PC-9 (cell line): Measurements from ENCODE around the gene TMEM161B. TPM values are rescaled to one million over a fixed set of nuclear protein-coding genes. Genes with fewer than 3 reads are reported as not detected.

Experiments
- Bru-seq: library from RNA; stranded (reverse); fragments of 400-500 nt; gene quantifications from one replicate; lab custom pipeline; 2021; lab: Mats Ljungman, UMichigan
- BruChase-seq, 2 experiments: library from RNA; stranded (reverse); fragments of 400-500 nt; gene quantifications; one replicate each; lab custom pipeline; 2021; lab: Mats Ljungman, UMichigan
- BruUV-seq: library from RNA; stranded (reverse); fragments of 400-500 nt; replicated peaks from 2 replicates; lab custom pipeline; 2021; lab: Mats Ljungman, UMichigan
- CTCF ChIA-PET: fragments of 300-600 bp; sonication (Branson Sonifier 250); formaldehyde crosslinking; loops from one replicate; lab custom pipeline; 2022; ENCODE audit warnings: antibody characterized with exemption; lab: Charles Lee
- POLR2A ChIA-PET: fragments of 300-600 bp; sonication (Branson Sonifier 250); formaldehyde crosslinking; loops from one replicate; lab custom pipeline; 2022; ENCODE audit warnings: antibody characterized with exemption; ENCODE audit not compliant: unreplicated experiment; lab: Charles Lee
- DNase-seq, 2 experiments: peaks; one replicate each; pipeline versions ENCODE4 v3.0.0 to v3.0.0-alpha.2; 2015 to 2022; ENCODE audit warnings: mixed read lengths in 1 of 2
- H2AFZ ChIP-seq: fragments of 200-600 bp; sonication (generic); 2 replicates; pipeline ENCODE4 v1.8.1; 2017; ENCODE audit warnings: antibody characterized with exemption
- H3F3A ChIP-seq: fragments of 200-600 bp; sonication (generic); 2 replicates; pipeline ENCODE4 v1.8.1; 2017; ENCODE audit warnings: antibody characterized with exemption, mild to moderate bottlenecking, low read depth; ENCODE audit not compliant: insufficient read depth
- H3K27ac ChIP-seq: fragments of 200-600 bp; sonication (generic); 2 replicates; pipeline ENCODE4 v1.6.1; 2016; ENCODE audit warnings: mixed run types
- H3K27me3 ChIP-seq: fragments of 200-600 bp; sonication (generic); 2 replicates; pipeline ENCODE4 v1.6.1; 2016; ENCODE audit warnings: low read depth, mixed run types; ENCODE audit not compliant: insufficient read depth
- H3K36me3 ChIP-seq: fragments of 200-600 bp; sonication (generic); 2 replicates; pipeline ENCODE4 v1.6.1; 2016; ENCODE audit warnings: low read depth, mixed run types
- H3K4me1 ChIP-seq: fragments of 200-600 bp; sonication (generic); replicated peaks from 2 replicates; pipeline ENCODE4 v1.6.1; 2016; ENCODE audit warnings: mixed run types; ENCODE audit not compliant: insufficient read depth
- H3K4me2 ChIP-seq: fragments of 200-600 bp; sonication (generic); 2 replicates; pipeline ENCODE4 v1.6.1; 2017; ENCODE audit warnings: mixed run types
- H3K4me3 ChIP-seq: fragments of 200-600 bp; sonication (generic); 2 replicates; pipeline ENCODE4 v1.6.1; 2016; ENCODE audit warnings: mixed run types
- H3K79me2 ChIP-seq: fragments of 200-600 bp; sonication (generic); 2 replicates; pipeline ENCODE4 v1.6.1; 2017; ENCODE audit warnings: low read depth, mixed run types
- H3K9me2 ChIP-seq: fragments of 200-600 bp; sonication (generic); 2 replicates; pipeline ENCODE4 v1.8.1; 2017; ENCODE audit warnings: mild to moderate bottlenecking; ENCODE audit not compliant: insufficient read depth
- H3K9me3 ChIP-seq: fragments of 200-600 bp; sonication (generic); 2 replicates; pipeline ENCODE4 v1.8.1; 2016; ENCODE audit warnings: low read depth; ENCODE audit not compliant: insufficient read depth
- H4K20me1 ChIP-seq: fragments of 200-600 bp; sonication (generic); 2 replicates; pipeline ENCODE4 v1.8.1; 2017; ENCODE audit not compliant: insufficient read depth
- EZH2 ChIP-seq: fragments of 200-600 bp; sonication (generic); IDR thresholded peaks from 2 replicates; pipeline ENCODE4 v1.8.0; 2017; ENCODE audit warnings: antibody characterized with exemption, low read depth
- intact Hi-C: fragments of 100-400 bp; cut with micrococcal nuclease; formaldehyde crosslinking; loops from one replicate; pipeline ENCODE4 v1.10.0; 2022; ENCODE audit not compliant: unreplicated experiment
- long read RNA-seq: library from polyadenylated mRNA; stranded (forward); transcript quantifications from one replicate; pipeline ENCODE4 v2.0.0, GENCODE V29; 2022
- total RNA-seq: library from RNA; stranded (reverse); gene quantifications from 2 replicates; pipeline ENCODE4 v1.2.3, GENCODE V29; 2021
- TF ChIP-seq, protein P1 (sequence below): fragments of 200-600 bp; sonication (generic); conservative IDR thresholded peaks from 2 replicates; pipeline ENCODE4 v1.6.1; 2017; ENCODE audit warnings: mixed run types, antibody characterized with exemption, mild to moderate bottlenecking, moderate library complexity

TMEM161B gene
- total RNA-seq (17.3 and 24.8 TPM in 2 replicates), Bru-seq, nascent RNA (percentile 89 among the genes with signal in this experiment), BruChase-seq, experiment 1, labeled RNA remaining after a 2-hour chase (percentile 88 among the genes with signal in this experiment), BruChase-seq, experiment 2, labeled RNA remaining after a 6-hour chase (percentile 68 among the genes with signal in this experiment)
- long read RNA-seq, transcript TMEM161B-201 (12 exons, 2,594 nt), result major isoform, 19 of 42 reads
- long read RNA-seq, partial matches to known transcripts, result 4 of 42 reads
- long read RNA-seq, other reads (novel, unspliced or antisense), result 18 of 42 reads

DNA sequence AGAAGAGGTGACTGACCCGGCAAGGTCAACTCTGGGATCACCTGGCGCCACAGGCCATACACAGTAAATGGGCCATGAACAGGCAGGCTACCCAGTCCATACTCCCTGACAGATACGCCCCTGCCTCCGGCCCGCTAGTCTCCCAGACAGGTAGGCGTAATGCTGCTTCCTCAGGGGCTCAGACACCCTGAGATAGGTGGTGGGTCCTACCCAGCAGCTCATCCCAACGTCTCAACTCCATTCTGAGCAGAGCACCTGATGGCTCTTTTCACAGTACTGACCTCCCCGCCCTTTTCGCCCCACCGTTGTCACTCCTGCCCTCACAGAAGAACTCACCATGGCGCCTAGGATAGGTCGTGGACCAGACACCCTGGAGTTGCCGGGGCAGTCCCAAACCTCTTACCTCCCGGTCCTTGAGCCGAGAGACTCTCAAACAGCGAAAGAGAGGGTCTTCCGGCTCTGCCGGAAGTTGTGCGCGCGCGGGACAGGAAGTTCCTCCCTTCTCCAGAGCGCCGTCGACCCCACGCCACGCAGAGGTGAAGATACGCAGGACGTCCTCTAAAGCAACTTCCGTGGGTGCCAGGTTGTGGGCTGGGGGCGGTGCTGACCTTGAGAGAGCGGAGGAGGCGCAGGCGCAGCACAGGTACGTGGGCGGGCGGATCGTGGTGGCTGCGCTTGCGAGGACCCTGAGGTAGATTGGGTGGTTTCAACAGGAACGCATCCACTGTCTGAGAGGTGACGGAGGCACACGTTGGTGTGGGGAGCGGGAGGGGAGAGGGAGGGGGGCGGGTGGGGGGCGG, at the start of gene TMEM161B:
Gene TMEM161B, minus strand, starts transcription at position 461 of the 800 bp plus-strand sequence. Its CDS starts 122 bp downstream, at position 339.
- H2AFZ ChIP-seq, result peak within 1 kb of the TSS; percentile 97
- H3F3A ChIP-seq, result no peaks in the 10 kb centered on the region
- peaks cover 77% of the 10 kb centered on the region for H3K79me2 ChIP-seq
- TSS peak; percentile 52 for BruUV-seq
- TF ChIP-seq EZH2, result no peak
- TF ChIP-seq, protein P1, sequence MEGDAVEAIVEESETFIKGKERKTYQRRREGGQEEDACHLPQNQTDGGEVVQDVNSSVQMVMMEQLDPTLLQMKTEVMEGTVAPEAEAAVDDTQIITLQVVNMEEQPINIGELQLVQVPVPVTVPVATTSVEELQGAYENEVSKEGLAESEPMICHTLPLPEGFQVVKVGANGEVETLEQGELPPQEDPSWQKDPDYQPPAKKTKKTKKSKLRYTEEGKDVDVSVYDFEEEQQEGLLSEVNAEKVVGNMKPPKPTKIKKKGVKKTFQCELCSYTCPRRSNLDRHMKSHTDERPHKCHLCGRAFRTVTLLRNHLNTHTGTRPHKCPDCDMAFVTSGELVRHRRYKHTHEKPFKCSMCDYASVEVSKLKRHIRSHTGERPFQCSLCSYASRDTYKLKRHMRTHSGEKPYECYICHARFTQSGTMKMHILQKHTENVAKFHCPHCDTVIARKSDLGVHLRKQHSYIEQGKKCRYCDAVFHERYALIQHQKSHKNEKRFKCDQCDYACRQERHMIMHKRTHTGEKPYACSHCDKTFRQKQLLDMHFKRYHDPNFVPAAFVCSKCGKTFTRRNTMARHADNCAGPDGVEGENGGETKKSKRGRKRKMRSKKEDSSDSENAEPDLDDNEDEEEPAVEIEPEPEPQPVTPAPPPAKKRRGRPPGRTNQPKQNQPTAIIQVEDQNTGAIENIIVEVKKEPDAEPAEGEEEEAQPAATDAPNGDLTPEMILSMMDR, result no peak
- H4K20me1 ChIP-seq, result no peaks in the 10 kb centered on the region
- H3K9me3 ChIP-seq, result no peaks in the 10 kb centered on the region
- H3K4me1 ChIP-seq, result peaks cover 33% of the 10 kb centered on the region
- no peaks in the 10 kb centered on the region for H3K9me2 ChIP-seq
- ChIA-PET CTCF (no interaction called here), POLR2A (interaction anchor here (0.6 kb wide), 1 partner anchor 333 kb away, joined by 4 read pairs; no protein-coding TSS in a partner anchor)
- peak; percentile 87 to 93 for DNase-seq
- H3K4me2 ChIP-seq, result peak within 1 kb of the TSS; percentile 91
- H3K27ac ChIP-seq, result peak within 1 kb of the TSS; percentile 58
- peak within 1 kb of the TSS; percentile 93 for H3K4me3 ChIP-seq
- H3K36me3 ChIP-seq, result peaks cover 11% of the 10 kb centered on the region; the same call in 1 of the 2 replicates
- no peaks in the 10 kb centered on the region for H3K27me3 ChIP-seq
- intact Hi-C loops, result loop anchor here (1.0 to 10.0 kb wide), 5 partner anchors 24 to 484 kb away; no protein-coding TSS in a partner anchor

DNA sequence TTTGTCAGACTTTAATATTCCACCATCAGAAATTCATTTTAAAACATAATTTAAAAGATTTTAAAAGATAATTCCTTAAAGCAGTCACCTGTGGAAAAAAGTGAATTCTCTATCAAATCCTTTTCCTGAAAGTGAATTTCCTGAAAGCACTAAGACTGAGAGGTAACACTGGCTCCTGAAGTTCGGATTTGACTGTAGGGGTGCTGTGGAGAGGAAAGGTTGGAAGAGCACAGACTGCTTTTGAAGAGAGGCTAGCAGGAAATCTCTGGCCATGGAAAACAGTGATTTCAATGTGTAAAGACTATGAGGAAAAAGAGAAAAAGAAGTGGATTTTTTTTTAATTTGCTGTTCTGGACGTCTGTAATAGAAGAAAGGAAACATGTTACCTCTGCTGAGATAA, 35.7 kb upstream of the TMEM161B start:
- H3K9me3 ChIP-seq, result no peaks in the 10 kb centered on the region
- no peak for DNase-seq
- H4K20me1 ChIP-seq, result no peaks in the 10 kb centered on the region
- no TSS peak for BruUV-seq
- POLR2A ChIA-PET, result no interaction called here
- intact Hi-C loops, result no loop called here
- H3K27ac ChIP-seq, result no peak overlapping the region
- no peaks in the 10 kb centered on the region for H3K9me2 ChIP-seq
- H2AFZ ChIP-seq, result no peak overlapping the region
- no peak for TF ChIP-seq EZH2
- TF ChIP-seq, protein P1, result no peak
- H3K36me3 ChIP-seq, result no peaks in the 10 kb centered on the region
- no peaks in the 10 kb centered on the region for H3K4me1 ChIP-seq
- no peak overlapping the region for H3K4me3 ChIP-seq
- CTCF ChIA-PET, result no interaction called here
- H3K27me3 ChIP-seq, result no peaks in the 10 kb centered on the region
- H3F3A ChIP-seq, result no peaks in the 10 kb centered on the region
- H3K4me2 ChIP-seq, result no peak overlapping the region
- no peaks in the 10 kb centered on the region for H3K79me2 ChIP-seq

DNA sequence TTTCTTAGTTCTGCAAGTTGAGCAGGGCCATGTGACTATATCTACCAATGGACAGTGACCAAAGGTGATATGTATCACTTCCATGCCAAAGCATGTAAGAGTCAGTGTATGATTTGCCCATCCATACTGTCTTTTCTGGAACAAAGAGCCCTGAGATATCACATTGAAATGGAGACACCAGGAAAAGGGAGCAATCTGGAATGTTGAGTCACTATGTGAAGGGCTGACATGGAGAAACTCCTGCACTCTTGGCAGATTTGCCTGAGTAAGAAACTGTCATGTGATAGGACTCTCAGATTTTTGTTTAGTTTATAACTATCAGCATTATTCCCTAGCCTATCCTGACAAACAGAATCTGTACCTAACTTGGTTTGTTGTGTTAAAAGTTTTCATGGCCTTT, 29.8 kb upstream of the TMEM161B start:
- Histone ChIP-seq H3K4me2 (no peak overlapping the region), H3K27me3 (no peaks in the 10 kb centered on the region), H3K36me3 (no peaks in the 10 kb centered on the region), H3K4me1 (no peaks in the 10 kb centered on the region), H3K9me3 (no peaks in the 10 kb centered on the region), H3K79me2 (no peaks in the 10 kb centered on the region), H4K20me1 (no peaks in the 10 kb centered on the region), H3F3A (no peaks in the 10 kb centered on the region), H3K27ac (no peak overlapping the region), H2AFZ (no peak overlapping the region), H3K9me2 (no peaks in the 10 kb centered on the region), H3K4me3 (no peak overlapping the region)
- no peak for DNase-seq
- intact Hi-C loops, result no loop called here
- TF ChIP-seq EZH2, result no peak
- TF ChIP-seq, protein P1, result no peak
- ChIA-PET CTCF (no interaction called here), POLR2A (no interaction called here)
- no TSS peak for BruUV-seq
